Stimulated activated CD4-positive, alpha-beta T cell treated with anti-CD3 and anti-CD28 coated beads, Interleukin-2, amount 100 ng/mL, for 48 hours (primary cell): Measurements from ENCODE around the gene SPACA6.
"Not testable (repeated sequence)": the region's sequence is repeated elsewhere in the genome, so short reads cannot be mapped to it uniquely, and the experiment has no call there.

Experiments used
- DNase-seq, 2 donors: peaks; one replicate each; pipeline ENCODE4 v3.0.0-alpha.2; 2020

Gene SPACA6

DNA sequence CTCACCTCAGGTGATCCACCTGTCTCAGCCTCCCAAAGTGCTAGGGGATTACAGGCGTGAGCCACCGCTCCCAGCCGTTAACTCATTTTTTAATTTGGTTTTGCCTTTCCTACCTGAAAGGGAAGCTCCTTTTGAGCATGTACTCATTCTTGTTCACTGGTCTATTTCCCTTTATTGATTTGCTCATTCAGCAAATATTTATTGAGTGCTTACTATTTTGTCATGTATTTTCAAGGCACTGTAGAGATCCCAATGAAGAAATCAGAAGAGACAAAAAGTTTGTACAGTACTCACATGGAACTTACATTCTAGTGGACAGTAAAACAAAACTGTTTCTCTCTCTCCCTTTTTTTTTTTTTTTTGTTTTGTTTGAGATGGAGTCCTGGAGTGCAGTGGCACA lies 13.8 kb downstream of the SPACA6 start:
- DNase-seq, result no peak

- DNase-seq, result no peak
Measured at GRCh38 chr19:51708811-51709210, 15.7 kb downstream of the SPACA6 start.

DNA sequence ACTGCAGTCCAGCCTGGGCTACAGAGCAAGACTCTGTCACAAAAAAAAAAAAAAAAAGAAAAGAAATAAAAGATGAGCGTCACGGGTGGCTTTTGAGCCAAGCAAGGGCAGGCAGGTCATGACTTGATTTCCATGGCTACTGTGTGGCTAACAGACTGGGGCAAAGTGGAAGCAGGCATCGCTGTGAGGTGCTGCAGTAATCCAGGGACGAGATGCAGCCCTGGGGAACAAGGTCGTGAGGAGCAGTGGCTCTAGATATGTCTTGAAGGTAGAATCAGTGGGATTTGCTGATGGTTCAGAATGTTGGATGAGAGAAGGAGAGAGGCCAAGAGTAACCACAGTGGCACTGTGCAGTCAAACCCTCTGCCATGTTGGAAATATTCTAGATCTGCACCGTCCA lies 16.4 kb downstream of the SPACA6 start:
- no peak for DNase-seq

GRCh38 chr19:51710163-51710562 lies 17.0 kb downstream of the SPACA6 start:
- DNase-seq, result no peak

- no peak for DNase-seq
Measured at GRCh38 chr19:51711702-51712101, 18.6 kb downstream of the SPACA6 start.

DNA sequence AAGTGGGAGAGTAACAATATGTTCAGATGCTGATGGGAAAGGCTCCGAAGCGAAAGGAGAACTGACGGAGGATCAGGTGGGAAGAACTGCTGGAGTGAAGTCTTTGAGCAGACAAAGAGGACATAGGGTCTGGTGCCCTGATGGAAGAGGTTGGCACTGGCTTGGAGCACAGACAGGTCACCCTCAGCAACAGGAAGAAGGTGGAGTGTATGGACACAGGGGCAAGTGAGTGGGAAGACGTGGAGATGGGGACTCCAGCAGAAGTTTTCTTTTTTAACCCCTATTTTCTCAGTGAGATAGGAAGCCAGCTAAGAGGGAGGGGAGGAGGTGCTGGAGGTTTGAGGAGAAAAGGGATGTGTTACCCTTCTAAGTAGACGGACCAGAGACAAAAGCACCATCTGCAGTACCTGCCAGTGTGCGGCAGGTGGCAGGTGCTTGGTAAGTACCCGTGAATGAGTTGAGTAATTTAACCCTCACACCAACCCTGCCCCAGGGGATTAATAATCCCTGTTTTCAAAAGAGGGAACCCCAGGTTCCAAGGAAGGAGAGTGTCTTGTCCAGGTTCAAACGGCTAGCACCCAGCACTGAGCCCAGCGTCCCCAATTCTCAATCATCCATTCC lies 19.4 kb downstream of the SPACA6 start:
- no peak for DNase-seq

DNA sequence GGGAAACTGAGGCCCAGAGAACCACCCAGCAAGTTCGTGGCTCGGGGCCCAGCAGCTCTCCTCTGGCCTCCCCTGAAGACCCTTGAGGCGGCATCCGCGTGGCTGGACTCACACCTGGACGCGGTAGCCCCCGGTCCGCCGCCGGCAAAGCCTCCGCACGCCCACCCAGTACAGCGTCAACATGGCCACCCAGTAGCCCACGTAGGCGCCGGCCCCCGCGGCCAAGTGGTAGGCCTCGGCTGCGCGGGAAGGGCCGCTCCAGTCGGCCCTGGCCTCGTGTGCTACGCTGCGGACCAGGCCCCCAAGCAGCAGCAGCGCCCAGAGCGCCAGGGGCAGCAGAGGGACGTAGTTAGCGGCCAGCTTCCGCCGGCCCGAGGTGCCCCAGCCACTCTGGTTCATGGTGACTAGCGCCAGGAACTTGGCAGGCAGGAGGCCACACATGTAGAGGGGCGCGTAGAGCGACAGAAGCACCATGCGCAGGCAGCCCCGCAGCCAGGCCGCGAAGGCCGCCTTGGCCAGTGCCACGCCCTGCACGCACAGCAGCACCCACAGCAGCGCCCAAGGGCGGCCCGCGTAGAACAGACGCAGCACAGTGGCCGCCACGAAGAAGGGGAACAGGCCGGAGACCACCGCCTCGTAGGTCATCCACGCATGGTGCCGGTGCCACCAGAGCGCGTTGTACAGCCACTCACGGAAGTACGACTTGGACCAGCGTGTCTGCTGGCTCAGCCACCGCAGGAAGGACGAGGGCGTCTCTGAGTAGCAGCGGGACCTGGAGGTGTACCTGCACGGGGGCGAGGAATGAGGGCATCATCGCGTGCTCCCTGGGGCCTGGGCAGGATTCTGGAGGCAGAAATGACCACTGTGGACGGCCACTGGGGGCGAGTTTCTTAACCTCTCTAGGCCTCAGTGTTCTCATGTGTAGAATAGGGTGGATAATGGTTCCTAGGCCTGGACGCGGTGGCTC lies 20.5 kb downstream of the SPACA6 start:
- no peak for DNase-seq

DNA sequence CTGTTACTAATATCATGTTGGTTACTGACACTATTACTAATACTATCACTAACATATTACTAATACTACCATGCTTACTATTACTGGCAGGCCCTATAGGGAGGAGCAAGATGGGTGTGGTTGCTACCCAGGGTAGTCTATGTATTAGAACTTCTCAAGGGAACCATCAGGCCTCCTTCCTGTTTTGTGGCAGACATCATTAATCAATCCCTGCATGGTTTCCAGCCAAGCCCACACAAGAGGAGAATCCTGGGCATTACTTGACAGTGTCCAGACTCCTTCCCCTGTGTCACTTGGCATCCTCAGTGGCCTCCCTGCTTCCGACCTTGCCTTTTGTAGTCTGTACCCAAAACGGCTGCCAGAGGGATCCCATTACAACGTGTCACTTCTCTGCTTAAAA lies 21.7 kb downstream of the SPACA6 start:
- no peak for DNase-seq

DNA sequence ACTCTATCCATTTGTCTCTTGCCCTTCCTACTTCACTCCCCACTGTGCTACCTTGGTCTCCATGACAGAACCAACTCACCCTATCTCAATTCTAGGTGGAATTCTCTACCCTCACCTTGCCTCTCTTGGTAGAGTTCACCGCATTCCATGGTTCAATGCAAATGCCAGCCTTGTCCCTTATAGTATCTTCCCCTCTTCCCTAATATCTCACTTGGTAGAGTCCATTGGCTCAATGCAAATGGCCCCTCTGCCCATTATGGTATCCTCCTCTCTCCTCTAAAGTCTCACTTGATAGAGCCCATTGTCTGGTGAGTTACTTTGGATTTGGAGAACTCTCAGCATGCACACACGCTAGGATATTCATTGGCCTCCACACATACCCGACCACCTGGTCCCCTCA lies 22.7 kb downstream of the SPACA6 start:
- DNase-seq, result no peak

GRCh38 chr19:51716925-51717324 lies 23.8 kb downstream of the SPACA6 start:
- no peak for DNase-seq

DNA sequence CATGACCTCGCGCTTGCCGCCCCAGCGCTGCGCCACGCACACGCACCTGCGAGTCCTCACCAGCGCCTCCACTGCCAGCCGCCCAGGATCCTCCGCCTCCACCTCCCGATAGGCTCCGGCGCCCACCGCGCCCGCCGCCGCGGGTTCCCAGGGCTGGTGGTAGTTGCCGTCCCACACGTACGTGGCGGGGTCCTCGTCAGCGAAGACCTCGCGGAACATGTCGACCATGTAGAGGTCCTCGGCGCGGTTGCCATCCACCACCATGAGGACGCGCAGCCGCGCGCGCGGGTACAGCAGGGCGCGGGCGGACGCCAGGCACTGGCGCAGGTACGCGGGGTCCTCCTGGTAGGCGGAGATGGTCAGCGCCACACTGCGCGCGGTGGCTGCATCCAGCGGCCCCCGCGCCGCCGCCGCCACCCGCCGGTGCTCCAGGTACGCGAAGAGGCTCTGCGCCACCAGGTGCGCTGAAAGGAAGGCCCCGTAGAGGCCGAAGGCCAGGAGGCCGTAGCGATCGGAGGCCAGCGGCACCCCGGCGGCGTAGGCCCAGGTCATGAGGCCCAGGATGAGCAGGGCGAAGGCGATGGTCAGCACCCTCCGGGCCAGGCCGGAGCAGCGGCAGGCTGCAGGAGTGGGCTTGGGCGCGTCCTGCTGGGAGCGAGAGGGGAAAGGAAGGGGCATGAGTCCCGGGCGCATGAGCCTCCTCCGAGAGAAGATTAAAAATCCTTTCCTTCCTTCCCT lies 26.3 kb downstream of the SPACA6 start:
- DNase-seq, result no peak

DNA sequence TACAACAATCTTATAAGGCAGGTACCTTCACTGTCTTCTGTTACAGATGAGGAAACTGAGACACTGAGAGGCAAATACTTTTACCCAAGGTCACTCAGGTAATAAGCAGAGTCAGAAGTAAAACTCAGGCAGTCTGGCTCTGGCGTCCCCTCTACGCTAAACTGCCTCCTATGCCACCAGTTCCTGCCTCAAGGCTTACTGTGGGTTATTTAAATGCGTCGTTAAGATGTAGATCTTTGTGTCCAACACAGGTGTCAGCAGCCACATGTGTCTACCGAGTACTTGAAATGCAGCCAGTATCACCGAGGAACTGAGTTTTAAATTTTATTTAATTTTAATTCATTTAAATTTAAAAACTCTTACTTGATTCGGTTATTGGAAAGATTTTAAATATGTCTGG lies 28.8 kb downstream of the SPACA6 start:
- DNase-seq, result no peak

DNA sequence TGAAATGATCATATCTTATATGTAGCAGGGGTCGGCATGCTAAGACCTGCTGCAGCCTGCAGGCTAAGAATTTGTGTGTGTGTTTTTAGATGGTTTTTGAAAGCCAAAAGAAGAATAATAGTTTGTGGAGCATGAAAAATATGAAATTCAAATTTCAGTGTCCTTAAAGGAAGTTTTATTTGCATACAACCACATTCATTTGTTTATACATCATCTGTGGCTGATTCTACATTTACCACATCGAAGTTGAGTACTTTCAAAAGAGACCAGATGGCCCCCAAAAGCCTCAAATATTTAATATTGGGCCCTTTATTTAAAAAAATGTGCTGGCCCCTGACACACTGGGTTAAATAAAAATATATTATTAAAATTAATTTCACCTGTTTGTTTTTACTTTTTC lies 29.4 kb downstream of the SPACA6 start:
- no peak for DNase-seq

DNA sequence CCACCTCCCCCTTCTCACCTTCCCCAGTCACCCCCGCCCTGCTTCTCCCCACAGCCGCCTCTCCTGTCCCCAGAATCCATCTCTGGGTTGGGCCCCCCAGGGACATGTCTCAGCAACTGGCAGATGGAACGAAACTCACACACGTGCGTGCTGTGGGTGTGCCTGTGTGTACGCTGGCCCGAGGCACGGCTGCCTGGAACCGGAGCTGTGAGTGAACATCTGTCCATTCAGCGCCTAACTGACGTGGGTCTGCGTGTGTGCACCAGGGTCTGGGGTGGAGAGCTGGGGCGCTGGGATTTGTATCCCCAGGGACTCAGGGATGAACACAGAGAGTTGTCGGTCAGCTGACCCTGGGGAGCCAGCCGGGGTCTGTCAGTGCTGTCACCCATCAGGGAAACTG lies 31.4 kb downstream of the SPACA6 start:
- no peak for DNase-seq

- no peak for DNase-seq
Measured at GRCh38 chr19:51726049-51726448, 32.9 kb downstream of the SPACA6 start.

GRCh38 chr19:51727349-51727880 lies 34.3 kb downstream of the SPACA6 start:
- no peak for DNase-seq

DNA sequence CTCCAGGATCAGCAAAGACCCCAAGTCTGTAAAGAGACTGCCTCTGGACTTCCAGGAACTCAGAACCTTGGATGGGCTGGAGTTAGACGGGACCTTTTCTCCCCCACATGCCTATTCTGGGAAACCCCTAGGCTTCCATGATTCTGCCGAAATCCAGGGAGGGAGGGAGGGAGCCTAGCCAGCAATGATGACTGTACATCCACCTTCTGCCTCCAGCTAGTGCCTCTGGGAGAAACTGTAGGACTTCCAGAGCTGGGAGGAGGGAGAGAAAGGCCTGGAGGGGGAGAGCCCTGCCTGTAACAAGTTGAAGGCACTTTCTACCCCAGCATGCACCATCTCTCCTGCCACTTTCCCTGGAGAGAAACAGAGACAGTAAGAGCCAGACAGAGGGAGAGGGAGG lies 36.7 kb downstream of the SPACA6 start:
- no peak for DNase-seq

DNA sequence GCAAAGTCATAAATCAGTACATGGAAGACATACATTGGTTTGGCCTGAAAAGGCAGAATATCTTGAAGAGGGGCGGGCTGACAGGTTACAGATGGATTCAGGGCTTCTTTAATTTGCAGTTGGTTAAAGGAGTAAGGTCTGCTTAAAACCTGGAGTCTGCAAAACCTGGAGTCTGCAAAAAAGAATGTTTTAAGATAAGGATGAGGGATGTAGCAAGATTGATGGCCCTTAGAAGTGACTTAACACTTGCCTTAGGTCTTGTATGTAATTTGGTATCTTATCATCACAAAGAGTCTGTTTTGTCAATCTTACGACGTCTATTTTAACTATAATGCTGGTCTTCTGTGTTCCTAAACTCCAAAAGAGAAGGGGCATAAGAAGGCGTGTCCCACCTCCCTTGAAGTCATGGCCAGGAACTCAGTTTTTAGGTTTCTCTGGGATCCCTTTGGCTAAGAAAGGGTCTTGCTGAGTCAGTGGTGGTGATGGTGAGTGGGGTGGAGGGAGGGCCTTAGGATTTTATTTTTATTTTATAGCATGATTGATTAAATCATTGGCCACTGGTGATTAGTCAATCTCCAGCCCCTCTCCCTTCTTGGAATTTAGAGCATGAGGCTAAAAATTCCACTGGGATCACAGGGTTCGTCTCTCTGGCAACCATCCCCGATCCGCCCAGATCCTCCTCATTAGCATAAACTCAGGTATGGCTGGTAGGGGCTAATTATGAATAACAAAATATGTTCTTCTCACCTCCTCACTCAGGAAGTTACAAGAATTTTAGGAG lies 40.8 kb downstream of the SPACA6 start:
- DNase-seq, result no peak

GRCh38 chr19:51735759-51736449 lies 42.8 kb downstream of the SPACA6 start:
- no peak for DNase-seq

- DNase-seq, result no peak
Measured at GRCh38 chr19:51737389-51737788, 44.3 kb downstream of the SPACA6 start.

GRCh38 chr19:51737924-51738323 lies 44.8 kb downstream of the SPACA6 start:
- DNase-seq, result no peak

DNA sequence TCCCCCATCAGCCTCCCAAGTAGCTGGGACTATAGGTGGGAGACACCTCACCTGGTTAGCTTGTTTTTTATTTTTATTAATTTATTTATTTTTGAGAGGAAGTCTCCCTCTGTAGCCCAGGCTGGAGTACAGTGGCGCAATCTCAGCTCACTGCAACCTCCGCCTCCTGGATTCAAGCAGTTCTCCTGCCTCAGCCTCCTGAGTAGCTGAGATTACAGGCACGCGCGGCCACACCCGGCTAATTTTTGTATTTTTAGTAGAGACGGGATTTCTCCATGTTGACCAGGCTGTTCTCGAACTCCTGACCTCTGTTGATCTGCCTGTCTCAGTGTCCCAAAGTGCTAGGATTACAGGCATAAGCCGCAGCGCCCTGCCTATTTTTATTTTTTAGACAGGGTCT lies 45.4 kb downstream of the SPACA6 start:
- DNase-seq, result not testable (repeated sequence)
